Fibroblast of lung (primary cell): Measurements from ENCODE around the gene ANKRD18B. TPM values are rescaled to one million over a fixed set of nuclear protein-coding genes. Genes with fewer than 3 reads are reported as not detected.
"Not testable (repeated sequence)": the region's sequence is repeated elsewhere in the genome, so short reads cannot be mapped to it uniquely, and the experiment has no call there.

Experiments
- DNase-seq, 2 donors: peaks; one replicate each; pipeline versions ENCODE4 v3.0.0 to v3.0.0-alpha.2; 2010; ENCODE audit warnings: low read depth in 2 of 2
- H2AFZ ChIP-seq: 2 replicates; pipeline ENCODE4 v1.5.1; 2012; ENCODE audit warnings: low read length, control low read depth, inconsistent platforms
- H3K27ac ChIP-seq: 2 replicates; pipeline ENCODE4 v1.5.1; 2011; ENCODE audit warnings: low read length, control low read depth; ENCODE audit not compliant: insufficient read depth
- H3K27me3 ChIP-seq: 2 replicates; pipeline ENCODE4 v1.5.1; 2011; ENCODE audit warnings: mild to moderate bottlenecking, low read length; ENCODE audit not compliant: control insufficient read depth, insufficient read depth
- H3K36me3 ChIP-seq: 2 replicates; pipeline ENCODE4 v1.5.1; 2011; ENCODE audit warnings: low read length; ENCODE audit not compliant: control insufficient read depth, insufficient read depth
- H3K4me1 ChIP-seq: 2 replicates; pipeline ENCODE4 v1.5.1; 2011; ENCODE audit warnings: low read length; ENCODE audit not compliant: control insufficient read depth, insufficient read depth; ENCODE audit errors: extremely low read depth
- H3K4me2 ChIP-seq: 2 replicates; pipeline ENCODE4 v1.5.1; 2011; ENCODE audit warnings: low read length, control low read depth; ENCODE audit not compliant: insufficient read depth; ENCODE audit errors: extremely low read depth
- H3K4me3 ChIP-seq, 4 experiments: fragments of 200-600 bp in 1 of 4; sonication (generic) in 1 of 4; replicated peaks in 1 of 4; 2 replicates each; pipeline ENCODE4 v1.5.1; 2011 to 2016; ENCODE audit warnings: low read length in 4 of 4, low read depth in 3 of 4, mild to moderate bottlenecking in 3 of 4, control low read depth in 2 of 4, inconsistent platforms in 1 of 4, mixed read lengths in 1 of 4; ENCODE audit not compliant: insufficient read depth in 1 of 4; ENCODE audit errors: control extremely low read depth in 1 of 4
- H3K79me2 ChIP-seq: 2 replicates; pipeline ENCODE4 v1.5.1; 2012; ENCODE audit warnings: mild to moderate bottlenecking, low read length, inconsistent platforms; ENCODE audit not compliant: control insufficient read depth, insufficient read depth
- H3K9ac ChIP-seq: 2 replicates; pipeline ENCODE4 v1.5.1; 2011; ENCODE audit warnings: mild to moderate bottlenecking, low read length, control low read depth; ENCODE audit not compliant: insufficient read depth
- H3K9me3 ChIP-seq: 2 replicates; pipeline ENCODE4 v1.5.1; 2012; ENCODE audit warnings: low read depth, low read length; ENCODE audit not compliant: control insufficient read depth, insufficient read depth
- H4K20me1 ChIP-seq: 2 replicates; pipeline ENCODE4 v1.5.1; 2011; ENCODE audit warnings: low read length; ENCODE audit not compliant: control insufficient read depth, insufficient read depth; ENCODE audit errors: extremely low read depth
- EZH2 ChIP-seq: IDR thresholded peaks from 2 replicates; pipeline ENCODE4 v1.5.1; 2012; ENCODE audit warnings: low read length, control low read depth, mild to moderate bottlenecking; ENCODE audit errors: missing control alignments
- polyA plus RNA-seq, 2 donors: library from polyadenylated mRNA; depleted of rRNA in 1 of 2; stranded (reverse) in 1 of 2; unstranded in 1 of 2; fragments of >200 nt; gene quantifications; 2 replicates each; pipeline ENCODE4 v1.2.1, GENCODE V29; 2011 to 2012; ENCODE audit warnings: missing spikeins in 1 of 2
- total RNA-seq: library from RNA; depleted of rRNA; stranded (reverse); fragments of >200 nt; gene quantifications from 2 replicates; pipeline ENCODE4 v1.2.1, GENCODE V29; 2014
- TF ChIP-seq, protein P1 (sequence below), 2 donors: IDR thresholded peaks in 1 of 2; conservative IDR thresholded peaks in 1 of 2; 1 replicate in 1 of 2; 2 replicates in 1 of 2; pipeline ENCODE4 v1.5.1; 2011 to 2012; ENCODE audit warnings: low read length in 2 of 2, control low read depth in 1 of 2, inconsistent platforms in 1 of 2, low read depth in 1 of 2, mild to moderate bottlenecking in 1 of 2

Gene ANKRD18B
- total and polyA plus RNA-seq, 2 donors (not counting 1 experiment from before 2014, with no cell fraction given) = 0.17 to 0.82 TPM

- no peak overlapping the region for H3K27ac ChIP-seq
- no peaks in the 10 kb centered on the region for H3K79me2 ChIP-seq
- no peak overlapping the region for H3K9ac ChIP-seq
- no peak for TF ChIP-seq EZH2
- TF ChIP-seq, protein P1, sequence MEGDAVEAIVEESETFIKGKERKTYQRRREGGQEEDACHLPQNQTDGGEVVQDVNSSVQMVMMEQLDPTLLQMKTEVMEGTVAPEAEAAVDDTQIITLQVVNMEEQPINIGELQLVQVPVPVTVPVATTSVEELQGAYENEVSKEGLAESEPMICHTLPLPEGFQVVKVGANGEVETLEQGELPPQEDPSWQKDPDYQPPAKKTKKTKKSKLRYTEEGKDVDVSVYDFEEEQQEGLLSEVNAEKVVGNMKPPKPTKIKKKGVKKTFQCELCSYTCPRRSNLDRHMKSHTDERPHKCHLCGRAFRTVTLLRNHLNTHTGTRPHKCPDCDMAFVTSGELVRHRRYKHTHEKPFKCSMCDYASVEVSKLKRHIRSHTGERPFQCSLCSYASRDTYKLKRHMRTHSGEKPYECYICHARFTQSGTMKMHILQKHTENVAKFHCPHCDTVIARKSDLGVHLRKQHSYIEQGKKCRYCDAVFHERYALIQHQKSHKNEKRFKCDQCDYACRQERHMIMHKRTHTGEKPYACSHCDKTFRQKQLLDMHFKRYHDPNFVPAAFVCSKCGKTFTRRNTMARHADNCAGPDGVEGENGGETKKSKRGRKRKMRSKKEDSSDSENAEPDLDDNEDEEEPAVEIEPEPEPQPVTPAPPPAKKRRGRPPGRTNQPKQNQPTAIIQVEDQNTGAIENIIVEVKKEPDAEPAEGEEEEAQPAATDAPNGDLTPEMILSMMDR (conservative IDR thresholded peaks at IDR 0.05 in 1 of 2, IDR thresholded peaks at IDR 0.05 in 1 of 2; ENCODE audit: low read depth in 1 of 2, low read length in 2 of 2) = no peak
- no peak overlapping the region for H2AFZ ChIP-seq
- no peaks in the 10 kb centered on the region for H4K20me1 ChIP-seq
- no peak overlapping the region for H3K4me2 ChIP-seq
- no peaks in the 10 kb centered on the region for H3K4me1 ChIP-seq
- DNase-seq = no peak
- peaks cover 8% of the 10 kb centered on the region for H3K27me3 ChIP-seq
- H3K4me3 ChIP-seq = no peak overlapping the region
- no peaks in the 10 kb centered on the region for H3K36me3 ChIP-seq
- no peaks in the 10 kb centered on the region for H3K9me3 ChIP-seq
Measured at GRCh38 chr9:33614001-33614687, 90.1 kb downstream of the ANKRD18B start.

DNA sequence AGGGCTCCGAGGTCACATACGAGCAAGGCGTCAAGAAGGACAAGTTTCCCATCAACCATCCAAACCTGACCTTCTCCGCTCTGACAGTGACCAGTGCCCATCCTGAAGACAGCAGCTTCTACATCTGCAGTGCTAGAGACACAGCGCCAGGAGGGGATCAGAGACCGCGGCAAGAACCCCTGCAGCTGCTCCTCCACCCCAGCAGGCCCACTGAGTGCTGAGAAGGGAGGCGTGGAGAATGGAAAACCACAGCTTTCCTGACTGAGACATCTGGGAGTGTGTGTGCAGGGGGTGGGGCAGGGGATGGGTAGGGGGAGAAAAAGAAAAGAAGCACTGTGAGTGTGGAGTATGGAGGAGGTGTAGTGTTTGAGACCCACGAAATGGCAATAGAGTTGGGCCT is 94.3 kb downstream of the ANKRD18B start:
- not testable (repeated sequence) for H3K9ac ChIP-seq, H2AFZ ChIP-seq, H3K4me1 ChIP-seq, H4K20me1 ChIP-seq, H3K36me3 ChIP-seq, H3K27me3 ChIP-seq, H3K4me2 ChIP-seq, H3K9me3 ChIP-seq, H3K4me3 ChIP-seq, DNase-seq, H3K79me2 ChIP-seq, H3K27ac ChIP-seq

- Histone ChIP-seq H3K4me2 (no peak overlapping the region), H3K4me3 (no peak overlapping the region), H3K9me3 (no peaks in the 10 kb centered on the region), H3K27ac (no peak overlapping the region), H3K9ac (no peak overlapping the region), H4K20me1 (no peaks in the 10 kb centered on the region), H3K27me3 (no peaks in the 10 kb centered on the region), H3K36me3 (no peaks in the 10 kb centered on the region), H3K4me1 (peaks cover 3% of the 10 kb centered on the region), H3K79me2 (no peaks in the 10 kb centered on the region), H2AFZ (no peak overlapping the region)
- no peak for TF ChIP-seq EZH2
- TF ChIP-seq, protein P1 (conservative IDR thresholded peaks at IDR 0.05 in 1 of 2, IDR thresholded peaks at IDR 0.05 in 1 of 2; ENCODE audit: low read depth in 1 of 2, low read length in 2 of 2) = no peak
- DNase-seq = peak; percentile 86 to 94
Measured at GRCh38 chr9:33619666-33620404, 95.8 kb downstream of the ANKRD18B start.
